Stimulated activated CD4-positive, alpha-beta T cell treated with anti-CD3 and anti-CD28 coated beads, Interleukin-15, amount 100 ng/mL, for 1 hour (primary cell): ENCODE results near the gene HOXA13.

Experiments used
- DNase-seq, 2 donors: peaks; one replicate each; pipeline ENCODE4 v3.0.0-alpha.2; 2020; ENCODE audit warnings: low read depth in 1 of 2, low spot score in 1 of 2

HOXA13 gene

GRCh38 chr7:27171637-27172314 lies 28.1 kb downstream of the HOXA13 start:
- DNase-seq = no peak

GRCh38 chr7:27171325-27171636 lies 28.6 kb downstream of the HOXA13 start:
- DNase-seq = no peak

- no peak for DNase-seq
Measured at GRCh38 chr7:27170426-27171324, 29.2 kb downstream of the HOXA13 start.

GRCh38 chr7:27169658-27170425 lies 30.0 kb downstream of the HOXA13 start:
- DNase-seq = no peak

GRCh38 chr7:27168265-27168947 lies 31.5 kb downstream of the HOXA13 start:
- DNase-seq = no peak

- DNase-seq = no peak
Measured at GRCh38 chr7:27167916-27168264, 32.0 kb downstream of the HOXA13 start.

GRCh38 chr7:27166531-27167505 lies 33.1 kb downstream of the HOXA13 start:
- DNase-seq = no peak

GRCh38 chr7:27165996-27166530 lies 33.8 kb downstream of the HOXA13 start:
- no peak for DNase-seq

GRCh38 chr7:27165089-27165995 lies 34.5 kb downstream of the HOXA13 start, which contains the start of gene HOXA9:
HOXA9 (minus strand) TSS chr7:27165537; CDS start chr7:27165457, 80 bp downstream.
- DNase-seq = no peak

GRCh38 chr7:27164367-27165088 lies 35.4 kb downstream of the HOXA13 start:
- no peak for DNase-seq

GRCh38 chr7:27164045-27164366 lies 35.9 kb downstream of the HOXA13 start:
- no peak for DNase-seq

GRCh38 chr7:27163288-27164044 lies 36.4 kb downstream of the HOXA13 start:
- no peak for DNase-seq

GRCh38 chr7:27162561-27163287 lies 37.2 kb downstream of the HOXA13 start:
- no peak for DNase-seq

GRCh38 chr7:27161721-27162560 lies 38.0 kb downstream of the HOXA13 start:
- no peak for DNase-seq

- no peak for DNase-seq
Measured at GRCh38 chr7:27161214-27161720, 38.6 kb downstream of the HOXA13 start.
